Left ventricle myocardium inferior (tissue), 1 donor: ENCODE results near the gene MTF2. TPM values are rescaled to one million over a fixed set of nuclear protein-coding genes. Genes with fewer than 3 reads are reported as not detected.

ENCODE experiments used
- DNase-seq: peaks from one replicate; pipeline ENCODE4 v3.0.0-alpha.2; 2020
- H3K27ac ChIP-seq: fragments of 200-600 bp; replicated peaks from 2 replicates; pipeline ENCODE4 v1.8.0; 2021
- H3K27me3 ChIP-seq: fragments of 200-600 bp; 2 replicates; pipeline ENCODE4 v1.8.0; 2021; ENCODE audit warnings: low read depth
- H3K36me3 ChIP-seq: fragments of 200-600 bp; 2 replicates; pipeline ENCODE4 v1.8.0; 2021
- H3K4me1 ChIP-seq: fragments of 200-600 bp; 2 replicates; pipeline ENCODE4 v1.8.0; 2021
- H3K4me3 ChIP-seq: fragments of 200-600 bp; 2 replicates; pipeline ENCODE4 v1.8.0; 2021; ENCODE audit warnings: mild to moderate bottlenecking, moderate library complexity
- H3K9me3 ChIP-seq: fragments of 200-600 bp; replicated peaks from 2 replicates; pipeline ENCODE4 v1.8.0; 2021
- CTCF ChIP-seq: fragments of 200-600 bp; IDR thresholded peaks from 2 replicates; pipeline ENCODE4 v1.8.0; 2021; ENCODE audit warnings: antibody characterized with exemption, mild to moderate bottlenecking, borderline replicate concordance
- intact Hi-C: fragments of 100-400 bp; cut with micrococcal nuclease; formaldehyde crosslinking; loops from one replicate; pipeline ENCODE4 v1.11.0; 2022
- total RNA-seq: library from RNA; stranded (reverse); fragmentation: NEBNext Ultra II Directional; extraction: Animal tissue kit (Norgen Biotek cat#: 25700); gene quantifications from one replicate; pipeline ENCODE4 v1.2.1, GENCODE V29; 2021
- donor health status: DM: no; HTN: yes; CAD: no; lungs with severe emphysema.

MTF2 gene
- total RNA-seq, 1 donor from 2014 or later = 5.6 TPM

- H3K36me3 ChIP-seq = peaks cover 36% of the 10 kb centered on the region
- no peaks in the 10 kb centered on the region for H3K27me3 ChIP-seq
- no peak overlapping the region for H3K27ac ChIP-seq
- intact Hi-C loops = no loop called here
- no peak overlapping the region for H3K4me3 ChIP-seq
- peaks cover 16% of the 10 kb centered on the region for H3K4me1 ChIP-seq
- peaks cover 19% of the 10 kb centered on the region for H3K9me3 ChIP-seq
- no peak for DNase-seq
- TF ChIP-seq CTCF = no peak
These were observed 32.5 kb downstream of the MTF2 start for GRCh38 chr1:93111561-93111960.

GRCh38 chr1:93113127-93113526, 34.0 kb downstream of the MTF2 start:
- intact Hi-C loops = no loop called here
- H3K27ac ChIP-seq = no peak overlapping the region
- H3K36me3 ChIP-seq = peaks cover 40% of the 10 kb centered on the region
- H3K4me1 ChIP-seq = peaks cover 16% of the 10 kb centered on the region
- no peak for DNase-seq
- H3K4me3 ChIP-seq = no peak overlapping the region
- no peak for TF ChIP-seq CTCF
- no peaks in the 10 kb centered on the region for H3K27me3 ChIP-seq
- peaks cover 7% of the 10 kb centered on the region for H3K9me3 ChIP-seq

GRCh38 chr1:93114391-93114790, 35.3 kb downstream of the MTF2 start:
- Histone ChIP-seq H3K4me3 (no peak overlapping the region), H3K27me3 (no peaks in the 10 kb centered on the region), H3K27ac (no peak overlapping the region), H3K36me3 (peaks cover 46% of the 10 kb centered on the region), H3K9me3 (no peaks in the 10 kb centered on the region), H3K4me1 (peaks cover 16% of the 10 kb centered on the region)
- intact Hi-C loops = no loop called here
- DNase-seq = no peak
- TF ChIP-seq CTCF = no peak

GRCh38 chr1:93120614-93121013, 41.5 kb downstream of the MTF2 start:
- intact Hi-C loops = no loop called here
- Histone ChIP-seq H3K27me3 (no peaks in the 10 kb centered on the region), H3K4me1 (no peaks in the 10 kb centered on the region), H3K36me3 (peaks cover 41% of the 10 kb centered on the region), H3K4me3 (no peak overlapping the region), H3K9me3 (no peaks in the 10 kb centered on the region), H3K27ac (no peak overlapping the region)
- DNase-seq = no peak
- TF ChIP-seq CTCF = no peak

GRCh38 chr1:93123201-93123783, 44.2 kb downstream of the MTF2 start:
- no peaks in the 10 kb centered on the region for H3K9me3 ChIP-seq
- DNase-seq = no peak
- H3K36me3 ChIP-seq = peaks cover 18% of the 10 kb centered on the region
- no peaks in the 10 kb centered on the region for H3K4me1 ChIP-seq
- H3K27ac ChIP-seq = no peak overlapping the region
- intact Hi-C loops = no loop called here
- H3K27me3 ChIP-seq = no peaks in the 10 kb centered on the region
- H3K4me3 ChIP-seq = no peak overlapping the region
- no peak for TF ChIP-seq CTCF
